SK-N-MC (cell line): Measurements from ENCODE around the gene SH3GLB2.
"Not testable (repeated sequence)": the region's sequence is repeated elsewhere in the genome, so short reads cannot be mapped to it uniquely, and the experiment has no call there.

ENCODE experiments used
- DNase-seq: peaks from one replicate; pipeline ENCODE4 v3.0.0-alpha.2; 2011; ENCODE audit warnings: low read depth, low spot score
- H3K27ac ChIP-seq: fragments of 200-600 bp; sonication (generic); 2 replicates; pipeline ENCODE4 v1.5.1; 2016; ENCODE audit warnings: mixed run types
- H3K36me3 ChIP-seq: fragments of 200-600 bp; sonication (generic); 2 replicates; pipeline ENCODE4 v1.6.1; 2017; ENCODE audit warnings: antibody characterized with exemption, low read length, mixed read lengths; ENCODE audit not compliant: insufficient read depth
- H3K4me3 ChIP-seq: fragments of 200-600 bp; sonication (generic); 2 replicates; pipeline ENCODE4 v1.5.1; 2016
- H3K9ac ChIP-seq: fragments of 200-600 bp; sonication (generic); 2 replicates; pipeline ENCODE4 v1.8.0; 2017; ENCODE audit warnings: mixed run types, mixed read lengths; ENCODE audit not compliant: insufficient read length
- H3K9me3 ChIP-seq: fragments of 200-600 bp; sonication (generic); 2 replicates; pipeline ENCODE4 v1.6.1; 2017; ENCODE audit warnings: low read depth, mild to moderate bottlenecking, antibody characterized with exemption, low read length, moderate library complexity, mixed read lengths
- EZH2 ChIP-seq: fragments of 200-600 bp; sonication (generic); IDR thresholded peaks from one replicate; pipeline ENCODE4 v1.6.1; 2017; ENCODE audit warnings: antibody characterized with exemption
- FOXP2 ChIP-seq: optimal IDR thresholded peaks from 2 replicates; pipeline ENCODE3; 2011; ENCODE audit warnings: mild to moderate bottlenecking, moderate library complexity; ENCODE audit not compliant: insufficient read depth; ENCODE audit errors: extremely low read length, control extremely low read depth
- POLR2AphosphoS5 ChIP-seq: IDR thresholded peaks from 2 replicates; pipeline ENCODE4 v1.6.1; 2012; ENCODE audit warnings: mild to moderate bottlenecking, low read depth, low read length, borderline replicate concordance

Gene SH3GLB2

GRCh38 chr9:129038109-129038852 lies 10.2 kb upstream of the SH3GLB2 start:
- no peak overlapping the region for H3K9ac ChIP-seq

GRCh38 chr9:129037767-129038098 lies 9.6 kb upstream of the SH3GLB2 start:
- H3K9ac ChIP-seq = peak overlapping the region; percentile 84
- DNase-seq = no peak
- H3K27ac ChIP-seq = no peak overlapping the region
- TF ChIP-seq EZH2 (no peak), POLR2AphosphoS5 (no peak), FOXP2 (no peak)
- peak overlapping the region; percentile 99 for H3K4me3 ChIP-seq
- peaks cover 9% of the 10 kb centered on the region; the same call in 1 of the 2 replicates for H3K36me3 ChIP-seq
- H3K9me3 ChIP-seq = no peaks in the 10 kb centered on the region

More at GRCh38 chr9:129038109-129038852, 10.2 kb upstream of the SH3GLB2 start:
- TF ChIP-seq POLR2AphosphoS5 (no peak), EZH2 (no peak), FOXP2 (no peak)
- H3K36me3 ChIP-seq = peaks cover 9% of the 10 kb centered on the region; the same call in 1 of the 2 replicates
- no peaks in the 10 kb centered on the region for H3K9me3 ChIP-seq
- no peak overlapping the region for H3K27ac ChIP-seq
- no peak for DNase-seq
- H3K4me3 ChIP-seq = peak overlapping the region; percentile 99; the same call in 1 of the 2 replicates

- Histone ChIP-seq H3K4me3 (peak overlapping the region; percentile 99), H3K36me3 (peaks cover 3% of the 10 kb centered on the region; the same call in 1 of the 2 replicates), H3K27ac (no peak overlapping the region), H3K9me3 (no peaks in the 10 kb centered on the region), H3K9ac (peak overlapping the region; percentile 84)
- TF ChIP-seq FOXP2 (no peak), EZH2 (no peak), POLR2AphosphoS5 (no peak)
- DNase-seq = no peak
Observed at GRCh38 chr9:129036923-129037766, 9.0 kb upstream of the SH3GLB2 start.

- H3K4me3 ChIP-seq = peak within 1 kb of the TSS; percentile 99
- peak; percentile 80; the same call in 1 of the 2 replicates for TF ChIP-seq POLR2AphosphoS5
- TF ChIP-seq EZH2 = no peak
- TF ChIP-seq FOXP2 = no peak
- H3K36me3 ChIP-seq = no peaks in the 10 kb centered on the region; the same call in 1 of the 2 replicates
- H3K27ac ChIP-seq = peak within 1 kb of the TSS; percentile 86; the same call in 1 of the 2 replicates
- peak within 1 kb of the TSS; percentile 84 for H3K9ac ChIP-seq
- no peaks in the 10 kb centered on the region for H3K9me3 ChIP-seq
- DNase-seq = peak; percentile 96
Observed at GRCh38 chr9:129036241-129036922, 8.3 kb upstream of the SH3GLB2 start, which contains the start of gene MIGA2. TSS of gene MIGA2 (plus strand) at chr9:129036626. CDS start at chr9:129040595, 3,969 bp downstream.

GRCh38 chr9:129035838-129036237 lies 7.7 kb upstream of the SH3GLB2 start:
- not testable (repeated sequence) for H3K36me3 ChIP-seq, H3K9me3 ChIP-seq, DNase-seq
- Histone ChIP-seq H3K27ac (peak overlapping the region; percentile 86; the same call in 1 of the 2 replicates), H3K9ac (peak overlapping the region; percentile 75), H3K4me3 (peak overlapping the region; percentile 99)

GRCh38 chr9:129033216-129033615 lies 5.1 kb upstream of the SH3GLB2 start:
- Histone ChIP-seq H3K4me3 (no peak overlapping the region), H3K9me3 (no peaks in the 10 kb centered on the region), H3K36me3 (no peaks in the 10 kb centered on the region), H3K9ac (no peak overlapping the region), H3K27ac (peak overlapping the region; percentile 16; the same call in 1 of the 2 replicates)
- TF ChIP-seq POLR2AphosphoS5 (no peak), EZH2 (no peak), FOXP2 (no peak)
- no peak for DNase-seq

- Histone ChIP-seq H3K4me3 (no peak overlapping the region), H3K27ac (0 out of 2 replicates have a peak overlapping the region, but pooled peaks have one; percentile 16), H3K9me3 (no peaks in the 10 kb centered on the region), H3K9ac (no peak overlapping the region), H3K36me3 (no peaks in the 10 kb centered on the region)
- no peak for TF ChIP-seq POLR2AphosphoS5
- no peak for TF ChIP-seq EZH2
- no peak for TF ChIP-seq FOXP2
- no peak for DNase-seq
Observed at GRCh38 chr9:129032541-129033159, 4.5 kb upstream of the SH3GLB2 start.
